Measurements from ENCODE around the gene MKNK1.
"Not testable (repeated sequence)": the region's sequence is repeated elsewhere in the genome, so short reads cannot be mapped to it uniquely, and the experiment has no call there.

Gene MKNK1

GRCh38 chr1:46603858-46604549 lies at the start of gene MKNK1:
MKNK1 (minus strand) TSS chr1:46604268; CDS start chr1:46583327, 20,941 bp downstream.
- peak; percentile 97 for DNase-seq (ENCODE audit: low spot score)

GRCh38 chr1:46653405-46653958 lies 49.4 kb upstream of the MKNK1 start:
- no peak for DNase-seq (ENCODE audit: low spot score)

GRCh38 chr1:46652321-46653100 lies 48.4 kb upstream of the MKNK1 start:
- no peak for DNase-seq (ENCODE audit: low spot score)

GRCh38 chr1:46651152-46651551 lies 47.1 kb upstream of the MKNK1 start:
- DNase-seq (ENCODE audit: low spot score), result not testable (repeated sequence)

- no peak for DNase-seq (ENCODE audit: low spot score)
Observed at GRCh38 chr1:46650491-46650890, 46.4 kb upstream of the MKNK1 start.

- DNase-seq (ENCODE audit: low spot score), result no peak
Observed at GRCh38 chr1:46649764-46650163, 45.7 kb upstream of the MKNK1 start.

- no peak for DNase-seq (ENCODE audit: low spot score)
Observed at GRCh38 chr1:46647611-46648010, 43.5 kb upstream of the MKNK1 start.

- DNase-seq (ENCODE audit: low spot score), result no peak
Observed at GRCh38 chr1:46646844-46647243, 42.8 kb upstream of the MKNK1 start.

- no peak for DNase-seq (ENCODE audit: low spot score)
Observed at GRCh38 chr1:46646331-46646730, 42.3 kb upstream of the MKNK1 start.

- DNase-seq (ENCODE audit: low spot score), result no peak
Observed at GRCh38 chr1:46645815-46646214, 41.7 kb upstream of the MKNK1 start.

- DNase-seq (ENCODE audit: low spot score), result no peak
Observed at GRCh38 chr1:46643368-46643775, 39.3 kb upstream of the MKNK1 start.

GRCh38 chr1:46642115-46642680 lies 38.1 kb upstream of the MKNK1 start:
- no peak for DNase-seq (ENCODE audit: low spot score)

- DNase-seq (ENCODE audit: low spot score), result no peak
Observed at GRCh38 chr1:46639547-46639946, 35.5 kb upstream of the MKNK1 start.

- DNase-seq (ENCODE audit: low spot score), result no peak
Observed at GRCh38 chr1:46638921-46639320, 34.9 kb upstream of the MKNK1 start.

GRCh38 chr1:46637444-46638083 lies 33.5 kb upstream of the MKNK1 start:
- DNase-seq (ENCODE audit: low spot score), result no peak

- no peak for DNase-seq (ENCODE audit: low spot score)
Observed at GRCh38 chr1:46635205-46635604, 31.1 kb upstream of the MKNK1 start.

GRCh38 chr1:46630719-46631118 lies 26.7 kb upstream of the MKNK1 start:
- DNase-seq (ENCODE audit: low spot score), result no peak

GRCh38 chr1:46623743-46624644 lies 19.9 kb upstream of the MKNK1 start:
- no peak for DNase-seq (ENCODE audit: low spot score)

- peak; percentile 27 for DNase-seq (ENCODE audit: low spot score)
Observed at GRCh38 chr1:46622344-46622743, 18.3 kb upstream of the MKNK1 start.

GRCh38 chr1:46621930-46622329 lies 17.9 kb upstream of the MKNK1 start:
- DNase-seq (ENCODE audit: low spot score), result no peak

GRCh38 chr1:46619656-46620258 lies 15.7 kb upstream of the MKNK1 start:
- DNase-seq (ENCODE audit: low spot score), result no peak

Measured in NAMALWA (cell line).